ENCODE data around the gene RDH14.

Gene RDH14

GRCh38 chr2:18519914-18520450 lies 40.5 kb downstream of the RDH14 start:
- no peak for DNase-seq

- DNase-seq: no peak
Measured at GRCh38 chr2:18518116-18519111, 42.0 kb downstream of the RDH14 start.

GRCh38 chr2:18517386-18517785 lies 43.1 kb downstream of the RDH14 start:
- DNase-seq: no peak

- DNase-seq: no peak
Measured at GRCh38 chr2:18516112-18516511, 44.3 kb downstream of the RDH14 start.

GRCh38 chr2:18514526-18515461 lies 45.7 kb downstream of the RDH14 start:
- DNase-seq: no peak

GRCh38 chr2:18510775-18511174 lies 49.7 kb downstream of the RDH14 start:
- DNase-seq: no peak

- DNase-seq: no peak
Measured at GRCh38 chr2:18506883-18507509, 53.5 kb downstream of the RDH14 start.

- no peak for DNase-seq
Measured at GRCh38 chr2:18505703-18506341, 54.6 kb downstream of the RDH14 start.
